NCI-H446 treated with DMSO at 0.1 percent for 48 hours (cell line): ENCODE results near the gene ZBTB34.

Source experiments
- DNase-seq: peaks from one replicate; lab custom pipeline; 2025; lab: John Stamatoyannopoulos, UW

Gene ZBTB34

GRCh38 chr9:126844085-126844484 lies 16.4 kb upstream of the ZBTB34 start:
- DNase-seq, result peak; percentile 62

GRCh38 chr9:126847051-126847450 lies 13.4 kb upstream of the ZBTB34 start:
- DNase-seq, result no peak

DNA sequence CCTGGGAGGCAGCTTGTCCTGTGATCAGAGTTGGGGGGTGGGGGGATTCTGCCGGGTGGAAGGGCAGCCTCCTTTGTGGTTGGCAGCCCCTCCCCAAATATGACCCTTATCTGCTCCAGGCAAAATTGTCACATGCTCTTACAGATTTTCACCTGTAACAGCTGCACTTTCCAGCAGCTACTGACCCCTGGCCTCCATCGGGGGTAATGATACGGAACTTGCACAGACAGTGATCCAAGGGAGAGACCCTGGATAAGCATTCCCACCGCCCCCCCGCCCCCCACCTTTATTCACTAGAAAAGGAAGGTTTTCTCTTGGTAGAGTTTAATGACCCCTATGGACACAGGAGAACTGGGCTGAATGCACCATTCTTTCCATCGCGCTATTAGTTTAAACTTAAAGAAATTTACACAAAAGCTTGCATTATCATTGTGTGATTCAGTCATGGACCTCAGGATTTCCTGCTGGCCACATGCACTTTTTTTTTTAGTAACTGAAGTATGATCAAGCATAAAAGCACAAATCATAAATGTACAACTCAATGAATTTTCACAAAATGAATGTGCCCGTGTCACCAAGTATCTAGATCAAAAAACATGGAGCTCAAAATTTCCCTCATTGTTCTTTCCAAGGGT lies 10.7 kb upstream of the ZBTB34 start:
- no peak for DNase-seq

- DNase-seq, result no peak
These were observed 9.1 kb upstream of the ZBTB34 start for GRCh38 chr9:126851286-126851880.

DNA sequence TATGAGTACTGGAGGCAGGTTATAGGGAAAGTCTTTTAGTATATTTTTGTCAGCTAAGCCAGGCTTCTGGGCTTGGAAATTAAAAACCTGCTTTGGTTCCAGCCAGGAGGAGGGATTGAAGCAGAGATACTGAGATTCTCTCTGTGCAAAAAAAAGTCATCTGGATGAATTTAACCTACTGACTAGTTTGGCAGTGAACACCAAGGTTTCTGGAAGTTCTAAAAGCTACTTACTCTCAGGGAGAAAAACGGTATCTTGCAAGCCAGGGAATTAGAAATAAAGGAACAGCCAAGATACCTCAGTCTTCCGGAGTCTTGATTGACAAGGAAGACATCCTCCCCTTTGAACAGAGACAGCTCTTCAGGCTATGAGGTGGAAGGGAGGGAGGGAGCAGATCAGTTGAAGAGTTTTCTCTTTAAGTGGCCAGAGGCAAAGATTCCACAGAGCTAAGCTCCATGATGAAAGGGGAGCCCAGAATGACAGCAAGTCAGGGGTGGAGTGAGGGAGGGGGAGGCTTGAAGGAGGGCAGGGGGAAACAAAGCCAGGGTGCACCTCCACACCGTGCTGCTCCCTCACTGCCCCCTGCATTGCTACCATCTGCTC lies 8.3 kb upstream of the ZBTB34 start:
- no peak for DNase-seq

DNA sequence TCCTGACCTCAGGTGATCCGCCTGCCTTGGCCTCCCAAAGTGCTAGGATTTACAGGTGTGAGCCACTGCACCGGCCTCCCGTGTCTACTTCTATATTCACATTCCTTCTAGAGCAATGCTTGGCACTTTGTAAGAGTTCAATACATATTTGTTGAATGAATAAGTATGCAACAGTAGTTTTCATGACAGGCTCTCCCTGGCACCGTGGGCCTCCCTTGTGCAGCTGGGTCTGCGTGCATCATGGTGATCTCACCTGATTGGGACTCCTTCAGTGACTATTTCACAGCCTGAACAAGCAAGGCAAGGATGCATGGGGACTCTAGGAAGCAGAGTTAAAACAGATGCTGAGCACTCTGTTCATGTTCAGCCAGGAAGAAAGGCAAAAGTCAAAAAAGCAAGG lies 6.8 kb upstream of the ZBTB34 start:
- DNase-seq, result no peak

DNA sequence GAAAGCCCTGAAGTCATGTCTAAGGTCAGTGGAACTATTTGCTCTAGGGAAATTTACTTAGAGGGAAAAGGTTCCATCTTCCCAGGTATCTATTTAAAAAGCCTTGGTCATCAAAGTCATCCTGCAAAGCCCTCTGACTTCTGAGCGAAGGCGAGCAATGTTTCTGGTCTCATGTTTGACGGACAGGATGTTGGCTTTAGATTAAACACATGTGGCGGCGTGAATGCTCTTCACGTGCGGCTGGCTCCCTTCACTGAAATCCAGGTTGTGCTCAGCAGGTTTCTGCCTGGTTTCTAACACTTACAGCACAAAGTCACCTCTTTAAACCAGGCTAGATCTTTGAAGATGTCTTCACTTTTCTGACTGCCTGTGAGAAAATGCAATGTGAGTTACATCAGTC lies 5.7 kb upstream of the ZBTB34 start:
- no peak for DNase-seq

GRCh38 chr9:126856326-126856877 lies 4.0 kb upstream of the ZBTB34 start:
- no peak for DNase-seq

DNA sequence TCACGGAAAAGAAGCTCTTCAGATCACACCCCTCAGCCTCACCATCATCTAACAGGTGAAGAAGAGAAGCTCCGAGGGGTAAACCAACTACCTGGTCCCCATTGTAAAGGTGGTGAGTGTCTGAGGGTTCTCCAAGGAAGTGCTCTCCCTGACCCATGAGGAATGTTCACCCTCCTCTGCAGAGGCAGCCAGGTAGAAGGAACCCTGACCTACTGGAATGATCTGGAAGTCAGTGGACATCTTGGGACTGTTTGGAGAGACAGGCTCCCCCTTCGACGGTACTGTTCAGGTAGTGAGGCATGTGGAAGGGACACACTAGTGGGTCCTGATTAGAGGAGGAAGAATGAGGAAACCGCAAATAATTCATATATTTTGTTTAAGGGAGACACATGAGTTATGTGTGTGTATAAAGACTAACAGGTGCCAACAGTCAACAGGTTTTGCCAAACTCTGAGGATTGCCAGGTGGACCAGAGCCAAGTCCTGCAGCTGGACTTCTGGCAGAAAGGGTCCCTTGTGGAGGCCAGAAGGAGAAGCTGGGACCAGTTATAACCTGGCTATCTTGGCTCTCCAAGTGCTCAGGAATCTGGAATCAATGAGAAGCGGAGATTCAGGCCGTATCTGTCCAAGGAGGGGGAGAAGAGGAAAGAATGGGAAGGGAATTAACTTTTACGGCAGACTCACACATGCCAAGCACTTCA lies 3.0 kb upstream of the ZBTB34 start:
- DNase-seq, result peak; percentile 38

- no peak for DNase-seq
These were observed 1.3 kb upstream of the ZBTB34 start for GRCh38 chr9:126859111-126859510.

GRCh38 chr9:126860757-126861466 lies 473 bp downstream of the ZBTB34 start:
- no peak for DNase-seq

GRCh38 chr9:126861707-126862103 lies 1.3 kb downstream of the ZBTB34 start:
- no peak for DNase-seq

- DNase-seq, result no peak
These were observed 1.8 kb downstream of the ZBTB34 start for GRCh38 chr9:126862104-126862761.

- no peak for DNase-seq
These were observed 4.3 kb downstream of the ZBTB34 start for GRCh38 chr9:126864771-126865170.

- DNase-seq, result no peak
These were observed 8.9 kb downstream of the ZBTB34 start for GRCh38 chr9:126869368-126869767.

DNA sequence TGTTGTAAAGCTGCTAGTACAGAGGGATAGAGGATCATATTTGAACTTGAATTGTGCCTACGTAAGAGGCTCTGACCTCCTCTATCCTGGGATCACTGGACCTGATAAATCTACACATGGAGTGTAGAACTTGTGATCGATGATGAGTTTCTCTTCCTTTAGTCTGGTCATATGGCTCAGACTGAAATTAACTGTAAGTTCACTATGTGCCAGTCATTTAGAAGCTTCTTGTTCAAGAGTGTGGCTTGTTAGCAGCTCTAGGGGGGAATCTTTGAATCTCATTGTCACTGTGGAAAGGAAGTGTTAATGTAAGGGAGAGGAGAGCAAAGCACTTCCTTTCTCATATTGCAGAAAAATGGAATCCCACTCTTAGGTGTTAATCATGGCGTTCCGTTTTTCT lies 12.1 kb downstream of the ZBTB34 start:
- DNase-seq, result no peak

DNA sequence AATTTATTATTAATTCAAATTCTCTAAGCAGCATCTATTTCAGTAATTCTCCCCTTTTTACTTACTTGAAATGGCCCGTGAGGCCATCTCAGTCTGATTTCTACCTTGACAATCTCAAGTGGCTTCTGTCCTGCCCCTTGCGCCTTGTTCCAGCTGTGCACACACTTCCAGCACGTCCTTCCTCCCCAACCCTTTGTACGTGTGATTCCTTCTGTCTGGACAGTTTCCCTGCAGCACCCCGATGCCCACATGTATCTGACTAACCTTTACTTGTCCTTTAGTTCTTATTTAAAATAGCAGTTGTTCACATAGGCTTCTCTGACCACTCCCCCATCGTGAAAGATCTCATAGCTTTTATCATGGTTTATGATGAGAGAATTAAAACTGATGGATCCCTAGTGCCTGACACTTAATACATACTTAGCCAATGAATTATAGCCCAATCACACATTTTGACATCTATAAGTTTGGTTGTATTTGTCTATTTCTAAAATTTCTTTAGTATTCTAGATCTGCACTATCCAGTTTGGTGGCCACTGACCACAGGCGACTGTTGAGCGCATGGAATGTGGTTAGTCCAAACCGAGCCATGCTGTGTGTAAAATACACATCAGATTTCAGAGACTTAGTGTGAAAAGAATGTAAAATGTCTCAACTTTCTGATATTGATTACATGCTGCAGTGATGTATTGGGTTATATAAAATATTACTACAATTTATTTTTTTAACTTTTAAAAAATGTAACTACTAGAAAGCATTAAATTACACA lies 14.3 kb downstream of the ZBTB34 start:
- DNase-seq, result no peak

GRCh38 chr9:126875756-126876510 lies 15.5 kb downstream of the ZBTB34 start:
- DNase-seq, result no peak

- DNase-seq, result no peak
These were observed 16.1 kb downstream of the ZBTB34 start for GRCh38 chr9:126876531-126876930.

GRCh38 chr9:126877418-126877817 lies 17.0 kb downstream of the ZBTB34 start:
- no peak for DNase-seq
